ENCODE measurements around the gene FARS2.

The FARS2 gene

DNA sequence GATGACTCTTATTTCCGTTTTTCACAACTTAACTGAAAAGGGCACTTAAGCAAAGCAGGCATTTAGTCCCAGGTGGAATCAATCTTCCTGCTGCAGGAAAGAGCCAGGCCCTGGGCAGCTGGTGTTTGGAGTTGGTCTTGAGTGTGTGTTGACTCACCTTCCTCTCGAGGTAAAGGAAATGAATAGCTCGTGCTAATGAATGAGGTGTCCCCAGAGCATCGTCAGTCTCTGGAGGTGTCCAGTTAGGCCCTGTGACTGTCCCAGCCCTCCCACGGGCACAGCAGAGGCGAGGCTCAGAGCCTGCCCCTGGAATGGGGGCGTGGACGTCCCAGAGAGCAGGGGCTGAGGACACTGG is 467.7 kb downstream of the FARS2 start:
- no peak for DNase-seq (ENCODE audit: low read depth)

DNA sequence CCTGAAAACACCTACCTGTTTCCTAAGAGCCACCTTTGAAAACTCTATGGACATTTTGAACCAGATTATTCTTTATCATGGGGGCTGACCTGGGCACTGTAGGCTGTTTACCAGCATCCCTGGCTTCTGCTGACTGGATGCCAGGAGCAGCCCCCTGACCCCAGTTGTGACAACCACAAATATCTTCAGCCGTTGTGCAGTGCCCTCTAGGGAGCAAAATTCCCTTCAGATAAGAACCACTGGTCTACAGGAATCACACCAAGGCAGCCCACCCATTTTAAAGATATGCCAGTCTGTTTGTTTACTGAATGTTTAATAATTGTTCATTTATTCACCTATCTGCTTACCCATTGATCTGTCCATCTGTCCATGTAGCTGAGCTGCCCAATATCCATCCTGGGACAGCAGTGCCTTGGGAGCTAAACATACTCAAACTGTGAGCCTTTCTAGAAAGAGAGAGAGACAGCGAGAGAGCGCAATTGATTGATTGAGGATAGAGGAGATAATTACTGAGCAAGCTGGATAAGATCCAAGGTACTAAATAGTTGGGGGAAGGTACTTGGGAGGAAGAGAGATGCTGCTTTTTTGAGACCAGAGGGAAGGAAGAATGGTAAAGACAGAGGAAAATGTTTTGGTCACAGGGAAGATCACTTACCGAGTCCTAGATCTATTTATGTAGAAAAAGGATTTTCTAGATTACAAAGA is 468.7 kb downstream of the FARS2 start:
- DNase-seq (ENCODE audit: low read depth), result no peak

DNA sequence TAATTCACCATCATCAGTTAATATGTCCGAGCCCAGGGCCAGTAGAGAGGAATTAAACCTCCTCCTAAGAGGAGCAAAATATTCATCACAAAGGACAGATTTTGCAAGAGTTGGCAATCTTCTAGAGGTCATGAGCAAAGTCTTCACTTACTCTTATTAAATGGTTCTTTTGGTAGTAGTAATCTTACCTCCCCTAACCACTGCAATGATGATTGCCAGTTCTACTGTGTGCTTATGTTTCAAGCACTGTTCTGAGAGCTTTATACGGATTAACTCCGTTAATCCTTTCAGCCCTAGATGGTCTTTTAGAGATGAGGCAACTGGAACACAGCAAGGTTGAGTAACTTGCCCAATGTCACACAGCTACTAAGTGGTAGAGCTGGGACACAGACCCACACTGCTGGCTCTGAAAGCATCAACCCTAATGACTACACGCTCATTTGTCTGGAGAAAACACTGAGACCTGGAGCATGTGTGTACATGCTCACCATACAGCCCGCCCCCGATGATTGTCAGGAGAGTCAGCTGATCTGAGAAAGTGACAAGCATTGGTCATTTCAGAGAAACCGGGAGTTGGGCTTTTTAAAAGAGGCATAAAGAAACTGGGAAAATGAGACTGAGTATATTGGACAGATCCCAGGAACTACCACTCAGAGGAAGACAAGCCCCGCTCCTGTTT is 469.4 kb downstream of the FARS2 start:
- no peak for DNase-seq (ENCODE audit: low read depth)

DNA sequence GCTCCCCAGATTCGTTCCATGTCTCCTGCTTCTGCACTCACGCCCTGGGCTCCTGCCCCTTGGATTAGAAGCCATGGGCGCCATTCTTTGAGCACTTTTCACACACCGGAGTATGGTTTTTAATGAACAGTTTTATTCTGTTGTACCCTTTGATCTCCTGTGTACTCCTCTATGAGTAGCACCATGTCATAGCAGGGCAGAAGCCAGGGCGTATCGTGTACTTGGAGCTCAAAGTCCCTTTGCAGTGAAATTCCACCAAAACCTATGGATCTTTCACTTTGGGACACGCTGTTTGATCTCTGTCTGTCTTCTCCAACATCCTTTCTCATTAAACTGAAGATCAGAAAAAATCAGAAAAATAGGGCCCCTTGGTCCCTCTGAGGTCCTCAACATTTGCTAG is 470.1 kb downstream of the FARS2 start:
- DNase-seq (ENCODE audit: low read depth), result no peak

DNA sequence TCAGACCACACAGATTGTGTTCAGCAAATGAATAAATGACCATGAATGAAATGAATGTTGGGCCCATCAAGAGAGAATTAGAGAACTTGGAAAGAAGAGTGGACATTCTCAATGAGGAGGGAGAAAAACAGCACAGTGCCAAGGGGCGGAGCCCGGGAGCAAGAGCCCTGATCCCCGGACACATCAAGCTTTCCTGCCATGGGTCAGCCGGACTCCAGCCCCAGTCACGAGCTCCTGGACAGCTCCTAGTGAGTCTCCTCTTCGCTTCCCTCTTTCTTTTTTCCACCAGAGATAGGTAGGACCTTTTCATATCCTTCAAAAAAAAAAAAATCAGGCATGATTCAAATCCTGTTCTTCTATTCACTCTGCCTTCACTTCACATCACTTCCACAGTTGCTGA is 471.2 kb downstream of the FARS2 start:
- DNase-seq (ENCODE audit: low read depth), result no peak

DNA sequence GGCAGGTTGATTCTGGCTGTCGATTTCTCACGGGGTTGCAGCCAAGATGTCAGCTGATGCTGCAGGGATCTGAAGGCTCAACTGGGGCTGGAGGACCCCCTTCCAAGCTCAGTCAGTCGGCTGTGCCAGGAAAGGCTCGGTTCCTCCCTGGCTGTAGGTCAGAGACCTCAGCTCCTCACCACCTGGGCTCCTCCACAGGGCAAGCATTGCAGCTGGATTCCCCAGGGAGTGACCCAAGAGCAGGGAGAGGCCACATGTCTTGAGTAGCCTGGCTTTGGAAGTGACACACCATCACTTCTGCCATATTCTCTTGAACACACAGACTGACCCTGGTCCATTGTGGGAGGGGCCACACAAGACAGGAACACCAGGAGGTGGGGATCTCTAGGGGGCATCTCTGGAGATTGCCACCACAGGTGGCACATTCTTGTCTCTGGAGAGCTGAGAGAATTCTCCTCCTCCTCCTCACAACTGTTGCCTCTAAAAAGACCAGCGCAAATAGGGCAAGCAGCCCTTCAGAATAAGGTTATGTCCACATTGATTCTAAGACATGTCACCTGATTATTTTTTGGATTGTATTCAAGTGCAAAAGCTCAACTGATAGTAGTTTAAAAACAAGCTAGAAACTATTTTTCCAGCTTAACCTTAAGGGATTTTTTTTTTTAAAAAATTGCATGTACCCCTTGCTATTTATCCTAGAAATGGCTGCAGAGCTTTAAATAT is 474.9 kb downstream of the FARS2 start:
- no peak for DNase-seq (ENCODE audit: low read depth)

DNA sequence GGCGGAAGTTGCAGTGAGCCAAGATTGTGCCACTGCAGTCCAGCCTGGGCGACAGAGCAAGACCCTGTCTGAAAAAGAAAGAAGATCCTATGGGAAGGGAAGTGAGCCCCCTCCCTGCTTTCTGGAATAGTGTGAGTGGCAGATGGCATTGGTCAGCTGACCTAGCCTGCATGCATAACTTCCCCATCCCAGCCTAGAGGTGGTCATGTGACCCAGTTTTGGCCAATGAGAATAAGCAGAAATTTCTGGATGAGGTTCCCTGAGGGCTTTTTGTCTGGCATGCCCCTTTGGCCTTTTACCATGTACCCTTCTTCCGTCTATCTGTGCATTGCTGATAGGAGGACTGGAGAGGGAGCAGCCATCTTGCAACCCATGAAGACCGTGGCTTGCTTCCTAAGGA is 476.1 kb downstream of the FARS2 start:
- no peak for DNase-seq (ENCODE audit: low read depth)

DNA sequence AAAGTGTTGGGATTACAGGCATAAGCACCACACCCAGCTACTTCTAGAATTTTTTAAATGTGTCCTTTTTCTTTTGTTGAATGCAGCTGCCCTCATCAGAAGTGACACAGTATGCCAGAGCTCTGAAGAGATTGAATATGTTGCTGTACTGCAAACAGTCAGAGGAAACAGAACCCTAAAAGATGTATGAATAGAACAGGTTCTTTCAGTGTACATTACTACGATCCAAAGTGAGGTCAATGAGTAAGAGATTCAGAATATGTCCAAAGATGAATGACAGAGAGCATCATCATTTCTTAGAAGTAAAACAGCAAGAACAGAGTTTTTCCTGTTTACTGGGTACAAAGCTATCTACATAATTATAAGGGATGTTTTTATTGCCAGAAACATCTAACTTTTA is 476.9 kb downstream of the FARS2 start:
- DNase-seq (ENCODE audit: low read depth), result no peak

DNA sequence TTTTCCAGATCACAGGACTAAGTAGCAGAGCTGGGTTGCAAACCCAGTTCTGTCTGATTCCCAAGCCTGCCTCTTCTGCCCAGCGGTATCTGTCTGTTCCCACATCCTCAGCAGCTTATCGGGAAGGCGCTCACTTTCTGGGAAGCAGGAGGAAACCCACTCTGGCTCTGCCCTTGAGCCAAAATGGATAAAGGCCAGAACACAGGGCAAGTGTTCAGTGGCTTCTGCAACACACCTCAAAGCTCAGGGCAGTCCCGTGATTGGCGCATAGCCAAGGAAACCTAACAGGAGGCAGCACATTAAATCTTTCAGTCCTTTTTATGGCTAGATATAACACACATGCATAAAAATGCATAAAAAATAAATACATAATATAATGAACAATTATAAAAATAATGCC is 483.2 kb downstream of the FARS2 start:
- no peak for DNase-seq (ENCODE audit: low read depth)

DNA sequence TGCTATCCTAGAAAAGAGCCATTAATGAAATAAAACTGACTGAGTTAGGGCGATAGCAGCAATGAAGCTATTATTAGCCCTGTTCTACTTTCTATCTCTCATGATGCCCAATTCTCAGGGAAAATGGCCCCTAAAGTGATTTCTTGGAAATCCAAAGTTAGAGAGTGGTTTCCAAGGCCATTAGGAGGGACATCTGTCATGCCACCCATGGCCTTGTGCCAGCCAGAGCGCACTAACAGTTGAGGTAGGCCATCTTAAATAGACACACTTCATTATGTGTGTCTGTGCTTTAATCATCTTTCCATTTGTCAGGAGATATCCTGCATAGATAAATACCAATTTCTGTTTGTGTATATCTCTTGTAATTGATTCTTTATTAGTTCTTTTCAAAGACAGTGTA is 483.8 kb downstream of the FARS2 start:
- DNase-seq (ENCODE audit: low read depth), result no peak

DNA sequence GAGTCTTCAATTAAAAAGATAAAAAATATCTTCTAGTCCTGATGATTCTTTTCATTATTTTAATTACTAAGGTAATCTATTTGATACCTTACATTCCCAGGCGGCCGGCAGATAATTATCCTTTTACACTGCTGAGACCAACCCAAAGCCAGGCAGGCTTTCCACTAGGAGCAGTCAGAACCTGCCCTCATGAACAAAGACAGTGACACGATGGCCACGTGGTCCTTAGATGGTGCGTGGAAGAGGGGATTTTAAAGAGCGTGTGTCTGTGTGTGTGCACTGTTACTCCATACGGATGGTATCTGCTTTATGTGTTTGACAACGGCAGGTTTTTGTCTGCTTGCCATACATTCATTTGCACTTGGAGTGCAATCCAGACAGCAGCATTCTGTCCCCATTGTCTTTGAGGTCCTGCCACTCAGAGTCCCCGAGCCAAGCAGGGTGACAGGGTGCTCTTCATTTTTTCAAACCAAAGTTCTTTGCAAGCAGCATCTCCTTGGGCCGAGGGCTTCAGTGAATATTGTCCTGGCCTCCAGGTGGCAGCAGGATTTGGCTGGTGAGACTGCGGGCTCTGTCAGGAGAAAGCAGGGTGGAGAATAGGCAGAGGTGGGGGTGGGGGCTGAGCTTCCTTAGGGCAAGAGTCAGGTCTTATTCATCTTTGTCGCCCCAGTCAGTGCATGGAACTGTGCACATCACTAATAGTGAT is 484.9 kb downstream of the FARS2 start:
- DNase-seq (ENCODE audit: low read depth), result no peak

DNA sequence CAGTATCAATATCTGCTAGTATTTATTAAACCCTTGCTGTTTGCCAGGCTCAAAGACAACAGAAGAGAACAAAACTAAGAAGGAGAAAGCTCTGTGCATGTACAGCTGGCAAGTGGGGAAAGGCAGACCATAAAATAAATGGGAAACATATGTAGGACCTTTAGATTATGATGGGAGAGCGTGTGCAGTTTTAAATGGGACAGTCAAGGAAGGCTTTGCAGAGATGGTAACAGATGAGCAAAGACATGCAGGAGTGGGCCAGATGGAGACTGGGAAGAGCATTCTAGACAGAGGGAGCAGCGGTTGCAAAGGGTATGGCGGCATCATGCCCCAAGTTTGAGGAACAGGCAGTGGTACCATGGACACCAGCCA is 485.4 kb downstream of the FARS2 start:
- no peak for DNase-seq (ENCODE audit: low read depth)

DNA sequence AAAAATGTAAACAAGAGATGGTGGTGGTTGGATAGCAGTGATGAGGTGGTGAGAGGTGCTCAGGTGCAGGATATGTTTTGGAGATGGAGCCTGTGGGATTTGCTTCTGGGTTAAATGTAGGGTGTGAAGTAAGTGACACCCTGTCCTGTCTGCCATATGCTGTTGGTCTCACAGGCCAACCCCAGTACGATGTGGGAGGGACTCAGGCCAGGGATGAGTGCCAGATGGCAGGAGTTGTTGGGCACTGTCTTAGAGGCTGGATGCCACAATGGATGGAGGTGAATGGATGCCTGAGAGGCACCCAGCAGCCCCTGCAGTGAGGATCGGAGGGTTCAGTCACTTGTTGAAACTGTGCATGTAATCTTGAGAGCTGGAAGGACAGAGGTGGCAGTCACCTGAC is 486.1 kb downstream of the FARS2 start:
- DNase-seq (ENCODE audit: low read depth), result no peak

DNA sequence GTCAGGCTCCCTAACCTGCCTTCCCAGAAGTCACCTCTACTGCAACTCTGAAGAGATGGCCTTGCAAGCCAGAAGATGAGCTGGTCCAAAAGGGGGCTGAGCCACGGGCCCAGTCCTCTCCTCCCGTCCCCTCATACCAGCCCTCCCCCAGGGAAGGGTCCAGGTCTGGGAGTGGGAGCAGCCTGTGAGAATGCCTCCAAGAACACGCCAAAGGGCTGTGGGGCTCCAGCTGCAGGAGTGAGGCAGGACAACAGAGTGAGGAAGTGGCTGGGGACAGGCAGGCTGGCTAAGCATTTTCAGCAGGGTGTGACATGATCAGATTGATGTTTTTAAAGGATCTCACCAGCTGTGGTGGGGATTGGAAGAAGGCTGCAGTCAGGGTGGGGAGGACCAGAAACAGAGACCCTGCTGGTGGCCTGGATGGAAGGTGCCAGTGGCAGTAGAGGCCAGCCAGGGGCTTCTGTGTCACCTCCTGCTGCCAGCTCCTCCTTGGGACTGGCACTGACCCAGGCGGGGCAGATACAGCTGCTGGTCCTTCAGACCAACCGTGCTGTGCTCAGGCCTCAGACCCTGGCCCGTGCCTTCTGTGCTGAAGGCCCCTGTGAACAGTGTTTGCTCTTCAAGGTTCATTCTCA is 487.8 kb downstream of the FARS2 start:
- no peak for DNase-seq (ENCODE audit: low read depth)

DNA sequence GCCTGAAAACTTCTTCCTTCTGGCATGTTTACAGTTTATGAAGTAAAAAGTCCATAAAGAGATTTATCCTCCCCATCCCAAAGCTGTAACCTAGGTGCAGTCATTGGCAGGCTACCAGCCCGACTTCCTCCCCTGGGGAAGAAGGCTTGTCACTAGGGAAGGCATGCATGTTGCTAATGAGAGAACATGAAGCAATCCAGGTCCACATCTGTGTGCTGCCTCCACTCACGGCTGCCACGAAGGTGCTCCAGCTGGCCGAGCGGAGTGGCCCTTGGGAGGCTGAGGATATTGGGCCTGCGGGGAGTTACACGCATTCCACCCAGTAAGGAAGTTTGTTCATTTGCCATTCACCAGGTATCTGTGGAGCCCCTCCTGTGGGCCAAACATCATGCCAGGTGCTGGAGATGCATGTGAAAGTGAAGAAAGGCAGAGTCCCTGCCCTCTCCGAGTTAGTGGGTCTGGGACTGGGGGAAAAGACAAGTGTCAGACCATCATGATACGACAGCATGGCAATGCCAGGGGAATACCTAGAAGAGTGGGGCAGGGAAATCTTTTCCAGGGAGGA is 488.4 kb downstream of the FARS2 start:
- DNase-seq (ENCODE audit: low read depth), result no peak

DNA sequence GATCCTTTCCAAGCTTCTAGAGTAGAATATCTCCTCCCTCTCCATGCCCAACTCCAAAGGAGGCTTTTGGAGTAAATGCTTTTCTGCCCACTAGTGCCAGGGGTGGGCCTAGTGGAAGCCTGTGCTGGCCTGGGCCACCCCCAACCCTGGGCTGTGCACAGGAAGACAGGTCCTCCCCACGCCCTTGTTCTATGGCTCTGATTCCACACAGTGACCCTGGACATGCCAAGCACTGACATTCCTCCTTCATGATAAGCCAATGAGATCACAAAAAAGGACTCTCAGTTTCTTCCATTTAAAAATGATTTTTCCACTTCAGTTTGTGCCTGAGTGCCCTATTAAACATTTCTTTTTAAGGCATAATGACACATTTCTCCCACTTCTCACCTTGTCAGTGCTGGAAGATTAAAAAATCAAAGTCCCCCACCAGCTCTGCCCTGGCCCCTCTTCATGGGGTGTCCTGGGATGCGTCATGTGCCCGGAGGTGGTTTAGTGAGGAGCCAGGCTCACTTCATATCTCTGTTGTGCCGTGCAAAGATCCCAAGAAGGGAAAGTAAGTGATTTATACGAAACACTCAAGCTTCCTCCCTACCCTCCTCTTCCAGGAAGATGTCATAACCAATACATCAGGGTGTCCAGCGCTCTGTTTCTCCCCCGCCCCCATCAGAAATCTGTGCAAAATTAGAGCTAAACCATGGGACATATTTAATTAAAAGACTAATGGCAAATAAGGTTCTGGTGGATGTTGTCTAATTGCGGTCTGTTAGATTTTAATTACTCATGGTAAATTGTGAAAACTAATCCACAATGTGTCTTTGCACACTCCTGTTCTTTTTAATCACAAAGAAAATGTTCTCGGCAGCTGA is 490.4 kb downstream of the FARS2 start:
- DNase-seq (ENCODE audit: low read depth), result no peak

DNA sequence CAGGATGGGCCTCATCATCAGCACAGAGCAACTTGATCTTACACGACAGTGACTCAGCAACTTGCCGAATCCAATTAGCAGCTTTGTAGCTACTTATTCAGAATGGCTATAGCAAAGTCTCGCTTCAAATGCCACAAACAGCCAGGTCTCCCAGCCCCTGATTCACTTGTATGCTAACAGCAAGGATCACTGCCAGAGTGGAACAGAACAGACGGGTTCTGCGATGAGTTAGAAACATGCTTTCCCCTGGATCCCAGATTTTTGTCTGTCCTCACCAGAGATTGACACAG is 491.0 kb downstream of the FARS2 start:
- no peak for DNase-seq (ENCODE audit: low read depth)

DNA sequence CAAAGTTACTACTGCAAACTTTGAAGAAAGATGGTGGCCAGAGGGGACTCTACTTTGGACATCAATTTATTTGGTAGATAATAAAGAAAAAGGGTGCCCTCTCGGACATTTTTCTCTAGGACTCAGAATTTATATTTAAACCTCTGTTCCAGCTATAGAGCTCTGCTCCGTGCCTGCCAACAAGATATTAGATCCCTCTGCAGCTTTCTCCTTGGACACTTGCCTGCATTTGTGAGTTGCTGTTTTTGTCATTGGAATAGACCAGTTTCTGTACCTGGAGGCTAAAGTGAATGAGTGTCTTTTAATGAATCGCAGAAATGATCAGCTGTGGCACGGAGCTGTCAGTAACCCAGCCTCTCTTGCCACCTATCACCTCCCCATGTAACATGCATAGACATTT is 491.9 kb downstream of the FARS2 start:
- DNase-seq (ENCODE audit: low read depth), result no peak

DNA sequence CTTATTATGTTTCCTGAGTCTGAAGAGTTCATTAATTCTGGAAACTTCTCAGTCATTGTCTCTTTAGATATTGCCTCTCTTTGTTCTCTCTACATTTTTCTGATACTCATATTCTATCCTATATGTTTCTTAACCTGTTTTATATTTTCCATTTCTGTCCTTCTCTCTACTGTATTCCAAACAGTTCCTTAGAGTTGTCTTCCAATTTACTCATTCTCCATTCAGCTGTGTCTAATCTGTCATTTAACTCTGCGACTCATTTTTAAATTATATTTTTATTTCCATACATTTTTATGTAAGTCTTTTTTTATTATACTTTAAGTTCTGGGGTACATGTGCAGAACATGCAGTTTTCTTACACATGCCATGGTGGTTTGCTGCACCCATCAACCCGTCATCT is 493.6 kb downstream of the FARS2 start:
- no peak for DNase-seq (ENCODE audit: low read depth)

DNA sequence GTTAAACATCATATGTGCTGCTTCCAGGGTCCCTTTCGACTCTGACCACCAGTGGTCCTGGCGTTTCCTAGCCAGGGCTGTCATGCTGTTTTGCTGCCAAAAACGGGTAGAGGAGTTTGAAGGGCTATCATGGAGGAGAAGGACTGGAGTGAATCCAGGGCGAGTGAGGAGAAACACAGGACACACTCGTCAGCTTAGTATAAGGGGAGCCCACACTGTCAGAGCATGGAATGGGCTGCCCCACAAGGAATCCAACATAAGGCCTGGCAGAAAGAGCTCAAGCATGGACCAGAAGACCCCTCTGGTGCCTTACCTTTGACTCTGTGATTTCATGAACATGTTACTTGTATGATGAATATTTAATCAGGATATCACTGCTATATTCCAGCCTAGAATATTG is 498.3 kb downstream of the FARS2 start:
- no peak for DNase-seq (ENCODE audit: low read depth)

DNA sequence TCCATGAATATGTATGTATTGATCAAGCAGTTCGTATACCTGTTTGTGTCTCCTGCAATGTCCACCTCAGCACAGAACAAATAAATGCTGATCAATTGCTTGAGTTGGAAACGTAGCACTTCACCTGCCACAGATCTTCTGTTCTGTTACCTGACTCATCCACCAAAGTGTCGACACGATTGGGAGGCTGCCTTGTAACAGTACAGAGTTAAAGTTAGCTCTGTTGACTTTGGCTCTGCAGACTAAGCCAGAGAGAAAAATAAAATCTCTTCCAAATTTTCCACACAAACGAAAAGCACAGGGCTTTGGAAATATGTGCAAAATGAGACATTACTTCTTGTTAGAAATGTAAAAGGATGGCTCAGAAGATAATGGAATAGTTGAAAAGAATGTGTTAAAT is 500.1 kb downstream of the FARS2 start:
- no peak for DNase-seq (ENCODE audit: low read depth)

All from stimulated activated CD8-positive, alpha-beta memory T cell treated with anti-CD3 and anti-CD28 coated beads, Interleukin-7, amount 100 ng/mL, for 24 hours (primary cell).